ENCODE data around the gene LCN15. TPM values are rescaled to one million over a fixed set of nuclear protein-coding genes. Genes with fewer than 3 reads are reported as not detected.
"Not testable (repeated sequence)": the region's sequence is repeated elsewhere in the genome, so short reads cannot be mapped to it uniquely, and the experiment has no call there.

The LCN15 gene
- total RNA-seq, 1 donor from 2014 or later = not detected

- DNase-seq (ENCODE audit: low read depth) (peak; percentile 93), FAIRE-seq (no peak)
- TF ChIP-seq CTCF (IDR thresholded peaks at IDR 0.05; ENCODE audit: insufficient read depth, low read length, severe bottlenecking) = no peak
- Histone ChIP-seq H3K4me3 (ENCODE audit: low read depth, low read length) (peak within 1 kb of the TSS; percentile 89), H3K27me3 (ENCODE audit: control insufficient read depth, insufficient read depth, low read length) (no peaks in the 10 kb centered on the region), H3K36me3 (ENCODE audit: control insufficient read depth, insufficient read depth, low read length) (peaks cover 13% of the 10 kb centered on the region)
These were observed 26.6 kb upstream of the LCN15 start, which contains the start of gene TMEM141 for GRCh38 chr9:136790640-136791515. Gene TMEM141, plus strand, starts transcription at chr9:136791344. Its CDS starts 27 bp downstream, at chr9:136791371.

- Histone ChIP-seq H3K36me3 (ENCODE audit: control insufficient read depth, insufficient read depth, low read length) (peaks cover 13% of the 10 kb centered on the region), H3K27me3 (ENCODE audit: control insufficient read depth, insufficient read depth, low read length) (no peaks in the 10 kb centered on the region), H3K4me3 (ENCODE audit: low read depth, low read length) (no peak overlapping the region)
- FAIRE-seq (no peak), DNase-seq (ENCODE audit: low read depth) (no peak)
- TF ChIP-seq CTCF (IDR thresholded peaks at IDR 0.05; ENCODE audit: insufficient read depth, low read length, severe bottlenecking) = no peak
These were observed 25.2 kb upstream of the LCN15 start for GRCh38 chr9:136789523-136789937.

DNA sequence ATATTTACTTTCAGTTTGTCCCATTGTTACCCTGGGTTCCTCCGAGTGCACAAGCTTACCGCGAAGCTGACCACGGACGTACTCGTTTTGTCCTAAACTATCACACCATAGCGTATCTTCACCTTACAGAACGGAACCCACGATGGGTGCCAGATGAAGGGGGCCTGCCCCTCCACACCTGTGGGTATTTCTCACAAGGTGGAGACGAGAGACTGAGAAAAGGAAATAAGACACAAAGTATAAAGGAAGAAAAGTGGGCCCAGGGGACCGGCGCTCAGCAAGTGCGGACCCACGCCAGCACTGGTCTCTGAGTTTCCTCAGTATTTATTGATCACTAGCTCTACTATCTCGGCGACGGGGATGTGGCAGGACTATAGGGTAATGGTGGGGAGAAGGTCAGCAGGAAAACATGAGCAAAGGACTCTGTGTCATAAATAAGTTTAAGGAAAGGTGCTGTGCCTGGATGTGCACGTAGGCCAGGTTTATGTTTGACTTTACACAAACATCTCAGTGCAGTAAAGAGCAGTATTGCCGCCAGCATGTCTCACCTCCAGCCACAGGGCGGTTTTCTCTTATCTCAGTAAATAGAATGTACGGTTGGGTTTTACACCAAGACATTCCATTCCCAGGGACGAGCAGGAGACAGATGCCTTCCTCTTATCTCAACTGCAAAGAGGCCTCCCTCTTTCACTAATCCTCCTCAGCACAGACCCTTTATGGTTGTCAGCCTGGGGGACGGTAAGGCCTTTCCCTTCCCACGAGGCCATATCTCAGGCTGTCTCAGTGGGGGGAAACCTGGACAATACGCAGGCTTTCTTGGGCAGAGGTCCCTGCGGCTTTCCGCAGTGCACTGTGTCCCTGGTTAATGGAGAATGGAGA, 24.6 kb upstream of the LCN15 start:
- peaks cover 13% of the 10 kb centered on the region for H3K36me3 ChIP-seq (ENCODE audit: control insufficient read depth, insufficient read depth, low read length)
- FAIRE-seq; H3K4me3 ChIP-seq (ENCODE audit: low read depth, low read length); DNase-seq (ENCODE audit: low read depth); H3K27me3 ChIP-seq (ENCODE audit: control insufficient read depth, insufficient read depth, low read length): not testable (repeated sequence)

DNA sequence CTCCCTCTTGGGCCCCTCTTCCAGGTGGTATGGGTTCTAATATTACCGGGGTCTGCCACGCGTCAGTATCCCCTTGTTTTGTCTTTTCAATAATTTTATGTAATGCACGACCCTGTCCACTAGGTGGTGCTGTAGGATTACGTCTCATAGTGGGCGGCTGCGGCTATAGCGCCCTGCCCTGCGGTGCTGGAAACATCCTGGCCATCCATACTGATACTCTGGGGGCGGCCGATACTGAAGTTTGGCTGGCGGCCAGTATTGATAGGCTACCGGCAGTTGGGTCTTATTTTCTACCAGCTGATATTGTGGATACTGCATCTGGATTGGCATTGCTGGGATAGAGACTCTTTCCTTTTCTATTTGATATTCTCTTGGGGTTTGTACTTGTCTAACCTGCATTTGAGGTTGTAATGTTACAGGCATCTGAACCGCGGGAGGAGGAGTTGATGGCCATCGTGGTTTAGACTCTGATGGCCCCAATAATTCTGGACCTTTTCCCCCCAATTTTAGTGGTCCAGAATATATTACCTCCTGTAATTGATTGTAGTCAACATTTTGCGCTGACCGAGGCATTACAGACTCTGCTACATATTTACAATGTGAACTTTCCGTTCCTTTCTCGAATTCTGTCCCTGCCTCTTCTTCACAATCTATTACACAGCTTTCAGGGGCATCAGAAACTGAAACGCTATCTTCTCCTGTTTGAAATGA, 23.5 kb upstream of the LCN15 start:
- Histone ChIP-seq H3K36me3 (ENCODE audit: control insufficient read depth, insufficient read depth, low read length) (peaks cover 8% of the 10 kb centered on the region), H3K27me3 (ENCODE audit: control insufficient read depth, insufficient read depth, low read length) (no peaks in the 10 kb centered on the region), H3K4me3 (ENCODE audit: low read depth, low read length) (no peak overlapping the region)
- FAIRE-seq (no peak), DNase-seq (ENCODE audit: low read depth) (peak; percentile 26)
- peak; percentile 73 for TF ChIP-seq CTCF (IDR thresholded peaks at IDR 0.05; ENCODE audit: insufficient read depth, low read length, severe bottlenecking)

- not testable (repeated sequence) for H3K4me3 ChIP-seq (ENCODE audit: low read depth, low read length); H3K36me3 ChIP-seq (ENCODE audit: control insufficient read depth, insufficient read depth, low read length); DNase-seq (ENCODE audit: low read depth); H3K27me3 ChIP-seq (ENCODE audit: control insufficient read depth, insufficient read depth, low read length); FAIRE-seq
These were observed 22.7 kb upstream of the LCN15 start for GRCh38 chr9:136786983-136787382.

- DNase-seq (ENCODE audit: low read depth) = no peak
- no peaks in the 10 kb centered on the region for H3K36me3 ChIP-seq (ENCODE audit: control insufficient read depth, insufficient read depth, low read length)
- no peak for FAIRE-seq
- TF ChIP-seq CTCF (IDR thresholded peaks at IDR 0.05; ENCODE audit: insufficient read depth, low read length, severe bottlenecking) = no peak
- H3K27me3 ChIP-seq (ENCODE audit: control insufficient read depth, insufficient read depth, low read length) = no peaks in the 10 kb centered on the region
- no peak overlapping the region for H3K4me3 ChIP-seq (ENCODE audit: low read depth, low read length)
These were observed 22.1 kb upstream of the LCN15 start for GRCh38 chr9:136786451-136786850.

DNA sequence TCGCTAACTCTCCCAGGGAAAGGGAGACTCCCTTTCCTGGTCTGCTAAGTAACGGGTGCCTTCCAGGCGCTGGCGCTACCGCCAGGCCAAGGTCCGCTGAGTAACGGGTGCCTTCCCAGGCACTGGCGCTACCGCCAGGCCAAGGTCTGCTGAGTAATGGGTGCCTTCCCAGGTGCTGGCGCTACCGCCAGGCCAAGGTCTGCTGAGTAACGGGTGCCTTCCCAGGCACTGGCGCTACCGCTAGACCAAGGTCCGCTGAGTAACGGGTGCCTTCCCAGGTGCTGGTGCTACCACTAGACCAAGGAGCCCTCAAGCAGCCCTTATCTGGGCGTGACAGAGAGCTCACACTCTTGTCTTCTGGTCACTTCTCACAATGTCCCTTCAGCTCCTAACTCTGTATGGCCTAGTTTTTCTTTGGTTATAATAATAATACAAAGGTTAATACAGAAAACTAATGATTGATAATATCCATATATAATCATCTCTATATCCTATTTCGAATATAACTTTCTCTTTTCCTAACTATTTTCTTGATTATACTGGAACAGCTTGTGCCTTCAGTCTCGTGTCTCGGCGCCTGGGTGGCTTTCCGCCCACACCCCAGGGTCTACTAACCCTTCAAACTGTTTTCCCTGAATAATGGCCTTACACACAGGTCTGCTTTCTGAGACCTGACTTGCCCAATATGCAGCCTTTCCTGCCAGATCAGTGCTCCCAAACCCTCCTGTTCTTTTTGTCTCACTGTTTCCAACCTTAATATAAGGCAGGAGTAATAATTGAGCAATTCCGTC, 21.4 kb upstream of the LCN15 start:
- not testable (repeated sequence) for H3K36me3 ChIP-seq (ENCODE audit: control insufficient read depth, insufficient read depth, low read length); DNase-seq (ENCODE audit: low read depth); H3K27me3 ChIP-seq (ENCODE audit: control insufficient read depth, insufficient read depth, low read length); H3K4me3 ChIP-seq (ENCODE audit: low read depth, low read length); FAIRE-seq
